Suprapubic skin (tissue), 3 donors: ENCODE measurements around the gene CHRNB2.

Source experiments
- CTCF ChIP-seq, 2 donors: fragments of 200-600 bp in 1 of 2; fragments of 450-650 bp in 1 of 2; sonication (generic) in 1 of 2; IDR thresholded peaks; one replicate each; pipeline ENCODE4 v1.5.1; 2016 to 2019; ENCODE audit warnings: antibody characterized with exemption in 2 of 2, mild to moderate bottlenecking in 1 of 2, moderate library complexity in 1 of 2
- EP300 ChIP-seq: sonication (generic); formaldehyde crosslinking; IDR thresholded peaks from one replicate; pipeline ENCODE4 v1.6.1; 2017; ENCODE audit warnings: antibody characterized with exemption
- POLR2A ChIP-seq, 2 donors: fragments of 450-650 bp; IDR thresholded peaks; one replicate each; pipeline ENCODE4 v1.6.1; 2017; ENCODE audit warnings: antibody characterized with exemption in 2 of 2, mild to moderate bottlenecking in 2 of 2, moderate library complexity in 2 of 2

GRCh38 chr1:154627257-154628120, 59.9 kb downstream of the CHRNB2 start:
- TF ChIP-seq POLR2A (IDR thresholded peaks at IDR 0.05) (no peak), EP300 (no peak), CTCF (IDR thresholded peaks at IDR 0.05) (no peak)
